Stomach smooth muscle (tissue), 2 donors: ENCODE results near the gene HNRNPR.

Experiments used
- H3K27ac ChIP-seq: one replicate; pipeline ENCODE4 v1.7.0; 2013; ENCODE audit warnings: mild to moderate bottlenecking, low read length, inconsistent platforms
- H3K27me3 ChIP-seq, 2 donors: one replicate each; pipeline ENCODE4 v1.7.0; 2013; ENCODE audit warnings: low read length in 2 of 2; ENCODE audit not compliant: insufficient read depth in 2 of 2, control insufficient read depth in 1 of 2
- H3K36me3 ChIP-seq, 2 donors: one replicate each; pipeline ENCODE4 v1.7.0; 2013; ENCODE audit warnings: low read length in 2 of 2; ENCODE audit not compliant: control insufficient read depth in 2 of 2, insufficient read depth in 2 of 2
- H3K4me1 ChIP-seq: one replicate; pipeline ENCODE4 v1.7.0; 2013; ENCODE audit warnings: low read length; ENCODE audit not compliant: control insufficient read depth, insufficient read depth
- H3K4me3 ChIP-seq, 2 donors: one replicate each; pipeline ENCODE4 v1.7.0; 2013; ENCODE audit warnings: low read length in 2 of 2
- H3K9ac ChIP-seq, 2 donors: one replicate each; pipeline ENCODE4 v1.7.0; 2013; ENCODE audit warnings: low read length in 2 of 2, mild to moderate bottlenecking in 1 of 2
- H3K9me3 ChIP-seq, 2 donors: one replicate each; pipeline ENCODE4 v1.7.0; 2013; ENCODE audit warnings: low read length in 2 of 2; ENCODE audit not compliant: control insufficient read depth in 2 of 2
- donor health status: healthy.
- donor health status: Pancreatic carcinoma.

Gene HNRNPR

GRCh38 chr1:23344111-23344986 is at the start of gene HNRNPR:
HNRNPR (minus strand) TSS chr1:23344284; CDS start chr1:23341008, 3,276 bp downstream.
- H3K27ac ChIP-seq = peak within 1 kb of the TSS; percentile 88
- H3K4me1 ChIP-seq = peaks cover 18% of the 10 kb centered on the region
- H3K27me3 ChIP-seq = no peaks in the 10 kb centered on the region
- no peaks in the 10 kb centered on the region for H3K9me3 ChIP-seq
- peak within 1 kb of the TSS; percentile 96 to 99 for H3K9ac ChIP-seq
- no peaks in the 10 kb centered on the region for H3K36me3 ChIP-seq
- peak within 1 kb of the TSS; percentile 86 to 97 for H3K4me3 ChIP-seq

GRCh38 chr1:23393706-23394105 is 49.6 kb upstream of the HNRNPR start:
- H3K9me3 ChIP-seq = no peaks in the 10 kb centered on the region
- no peaks in the 10 kb centered on the region for H3K27me3 ChIP-seq
- H3K4me1 ChIP-seq = peaks cover 24% of the 10 kb centered on the region
- peak overlapping the region in 1 of 2 donors; percentile 42 for H3K9ac ChIP-seq
- peak overlapping the region; percentile 85 for H3K27ac ChIP-seq
- H3K4me3 ChIP-seq = peak overlapping the region in 1 of 2 donors; percentile 35
- peaks cover 15 to 17% of the 10 kb centered on the region in 2 donors for H3K36me3 ChIP-seq

- H3K27ac ChIP-seq = no peak overlapping the region
- H3K4me3 ChIP-seq = no peak overlapping the region
- H3K4me1 ChIP-seq = peaks cover 24% of the 10 kb centered on the region
- no peaks in the 10 kb centered on the region for H3K9me3 ChIP-seq
- no peaks in the 10 kb centered on the region for H3K27me3 ChIP-seq
- H3K9ac ChIP-seq = peak overlapping the region in 1 of 2 donors; percentile 13
- H3K36me3 ChIP-seq = peaks cover 12 to 13% of the 10 kb centered on the region in 2 donors
Observed at GRCh38 chr1:23392125-23392855, 48.2 kb upstream of the HNRNPR start.

GRCh38 chr1:23389837-23390321 is 45.8 kb upstream of the HNRNPR start:
- Histone ChIP-seq H3K4me3 (no peak overlapping the region), H3K36me3 (peaks cover 5 to 18% of the 10 kb centered on the region in 2 donors), H3K27me3 (no peaks in the 10 kb centered on the region), H3K9ac (no peak overlapping the region), H3K4me1 (peaks cover 19% of the 10 kb centered on the region), H3K27ac (no peak overlapping the region), H3K9me3 (no peaks in the 10 kb centered on the region)

- Histone ChIP-seq H3K27ac (no peak overlapping the region), H3K27me3 (no peaks in the 10 kb centered on the region), H3K36me3 (peaks cover 15 to 25% of the 10 kb centered on the region in 2 donors), H3K4me1 (peaks cover 5% of the 10 kb centered on the region), H3K9me3 (no peaks in the 10 kb centered on the region), H3K4me3 (no peak overlapping the region), H3K9ac (no peak overlapping the region)
Observed at GRCh38 chr1:23387494-23387893, 43.4 kb upstream of the HNRNPR start.

GRCh38 chr1:23385119-23385621 is 41.1 kb upstream of the HNRNPR start:
- no peaks in the 10 kb centered on the region for H3K9me3 ChIP-seq
- H3K9ac ChIP-seq = no peak overlapping the region
- peaks cover 8% of the 10 kb centered on the region for H3K4me1 ChIP-seq
- H3K27ac ChIP-seq = peak overlapping the region; percentile 24
- H3K27me3 ChIP-seq = no peaks in the 10 kb centered on the region
- peaks cover 24 to 29% of the 10 kb centered on the region in 2 donors for H3K36me3 ChIP-seq
- H3K4me3 ChIP-seq = no peak overlapping the region

GRCh38 chr1:23384312-23385058 is 40.4 kb upstream of the HNRNPR start:
- peak overlapping the region; percentile 24 for H3K27ac ChIP-seq
- no peaks in the 10 kb centered on the region for H3K27me3 ChIP-seq
- H3K4me3 ChIP-seq = no peak overlapping the region
- H3K4me1 ChIP-seq = peaks cover 8% of the 10 kb centered on the region
- H3K36me3 ChIP-seq = peaks cover 24 to 29% of the 10 kb centered on the region in 2 donors
- no peaks in the 10 kb centered on the region for H3K9me3 ChIP-seq
- no peak overlapping the region for H3K9ac ChIP-seq

GRCh38 chr1:23383577-23384311 is 39.7 kb upstream of the HNRNPR start:
- no peak overlapping the region for H3K4me3 ChIP-seq
- no peaks in the 10 kb centered on the region for H3K27me3 ChIP-seq
- no peak overlapping the region for H3K9ac ChIP-seq
- peaks cover 8% of the 10 kb centered on the region for H3K4me1 ChIP-seq
- H3K9me3 ChIP-seq = no peaks in the 10 kb centered on the region
- H3K36me3 ChIP-seq = peaks cover 24 to 29% of the 10 kb centered on the region in 2 donors
- peak overlapping the region; percentile 11 for H3K27ac ChIP-seq

- H3K27ac ChIP-seq = no peak overlapping the region
- no peak overlapping the region for H3K9ac ChIP-seq
- H3K36me3 ChIP-seq = peaks cover 19 to 28% of the 10 kb centered on the region in 2 donors
- H3K9me3 ChIP-seq = no peaks in the 10 kb centered on the region
- peaks cover 13% of the 10 kb centered on the region for H3K4me1 ChIP-seq
- no peaks in the 10 kb centered on the region for H3K27me3 ChIP-seq
- H3K4me3 ChIP-seq = no peak overlapping the region
Observed at GRCh38 chr1:23381233-23381885, 37.3 kb upstream of the HNRNPR start.
